GM12875 (cell line): ENCODE results near the gene INSR.
A peak's percentile ranks its signal among the peaks of the same experiment; 100 is the strongest.

Source experiments
- H3K4me3 ChIP-seq: one replicate; pipeline ENCODE4 v1.5.1; 2011; ENCODE audit warnings: low read depth, low read length, control low read depth
- CTCF ChIP-seq: IDR thresholded peaks from 2 replicates; pipeline ENCODE4 v1.5.1; 2011; ENCODE audit warnings: low read depth, mild to moderate bottlenecking, control low read depth, inconsistent platforms, low read length, moderate library complexity, borderline replicate concordance; ENCODE audit not compliant: insufficient read depth

INSR gene

GRCh38 chr19:7333198-7334118, 39.2 kb upstream of the INSR start:
- no peak overlapping the region for H3K4me3 ChIP-seq
- no peak for TF ChIP-seq CTCF

GRCh38 chr19:7331446-7331845, 37.2 kb upstream of the INSR start:
- no peak for TF ChIP-seq CTCF
- H3K4me3 ChIP-seq = no peak overlapping the region

- H3K4me3 ChIP-seq = no peak overlapping the region
- TF ChIP-seq CTCF = no peak
Measured at GRCh38 chr19:7328647-7329046, 34.4 kb upstream of the INSR start.

- no peak for TF ChIP-seq CTCF
- H3K4me3 ChIP-seq = no peak overlapping the region
Measured at GRCh38 chr19:7327802-7328201, 33.6 kb upstream of the INSR start.

GRCh38 chr19:7326105-7326877, 32.1 kb upstream of the INSR start:
- TF ChIP-seq CTCF = peak; percentile 59; the same call in 1 of the 2 replicates
- H3K4me3 ChIP-seq = no peak overlapping the region

GRCh38 chr19:7318176-7318575, 24.0 kb upstream of the INSR start:
- no peak overlapping the region for H3K4me3 ChIP-seq
- no peak for TF ChIP-seq CTCF
